ENCODE data around the gene MYO1F. TPM values are rescaled to one million over a fixed set of nuclear protein-coding genes. Genes with fewer than 3 reads are reported as not detected.
A peak's percentile ranks its signal among the peaks of the same experiment; 100 is the strongest.

MYO1F gene
- total and polyA plus RNA-seq, 2 of the 13 experiments (the other 11 are each of a cell fraction or from before 2014, with no cell fraction given) = 0.09 to 0.13 TPM

DNA sequence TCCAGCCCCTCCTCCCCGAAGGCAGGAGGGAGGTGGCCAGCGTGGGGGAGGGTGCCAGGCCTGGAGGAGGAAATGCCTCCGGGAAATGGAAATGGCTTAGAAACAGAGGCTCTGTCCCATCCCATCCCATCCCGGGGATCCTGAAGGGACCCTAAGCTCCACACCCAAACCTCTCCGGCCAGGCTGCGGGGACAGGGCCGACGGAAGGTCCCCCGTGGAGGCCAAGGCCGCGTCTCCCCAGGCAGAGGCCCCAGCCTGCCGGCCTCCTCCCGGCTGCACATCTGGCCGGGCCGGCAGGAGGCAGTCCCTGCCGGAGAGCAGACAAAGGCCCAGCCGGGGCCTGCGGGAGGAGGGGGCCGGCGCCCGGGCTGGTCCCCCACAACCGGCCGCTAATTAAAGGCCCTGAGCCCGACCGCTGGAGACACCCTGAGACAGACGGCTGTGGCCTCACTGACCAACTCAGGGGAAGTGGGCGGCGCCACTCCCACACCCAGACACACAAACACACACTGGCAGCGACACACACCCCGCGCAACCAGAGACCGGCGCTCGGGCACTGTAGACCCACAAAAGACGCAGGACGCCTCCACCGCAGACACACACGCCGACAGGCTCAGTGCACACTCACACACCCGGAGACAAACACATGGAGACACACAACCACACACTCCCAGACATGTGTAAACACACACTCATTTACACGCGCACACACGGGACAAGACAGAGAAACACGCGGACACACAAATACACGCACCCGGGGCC lies 32.2 kb upstream of the MYO1F start (continued):
- TF ChIP-seq, protein P1, sequence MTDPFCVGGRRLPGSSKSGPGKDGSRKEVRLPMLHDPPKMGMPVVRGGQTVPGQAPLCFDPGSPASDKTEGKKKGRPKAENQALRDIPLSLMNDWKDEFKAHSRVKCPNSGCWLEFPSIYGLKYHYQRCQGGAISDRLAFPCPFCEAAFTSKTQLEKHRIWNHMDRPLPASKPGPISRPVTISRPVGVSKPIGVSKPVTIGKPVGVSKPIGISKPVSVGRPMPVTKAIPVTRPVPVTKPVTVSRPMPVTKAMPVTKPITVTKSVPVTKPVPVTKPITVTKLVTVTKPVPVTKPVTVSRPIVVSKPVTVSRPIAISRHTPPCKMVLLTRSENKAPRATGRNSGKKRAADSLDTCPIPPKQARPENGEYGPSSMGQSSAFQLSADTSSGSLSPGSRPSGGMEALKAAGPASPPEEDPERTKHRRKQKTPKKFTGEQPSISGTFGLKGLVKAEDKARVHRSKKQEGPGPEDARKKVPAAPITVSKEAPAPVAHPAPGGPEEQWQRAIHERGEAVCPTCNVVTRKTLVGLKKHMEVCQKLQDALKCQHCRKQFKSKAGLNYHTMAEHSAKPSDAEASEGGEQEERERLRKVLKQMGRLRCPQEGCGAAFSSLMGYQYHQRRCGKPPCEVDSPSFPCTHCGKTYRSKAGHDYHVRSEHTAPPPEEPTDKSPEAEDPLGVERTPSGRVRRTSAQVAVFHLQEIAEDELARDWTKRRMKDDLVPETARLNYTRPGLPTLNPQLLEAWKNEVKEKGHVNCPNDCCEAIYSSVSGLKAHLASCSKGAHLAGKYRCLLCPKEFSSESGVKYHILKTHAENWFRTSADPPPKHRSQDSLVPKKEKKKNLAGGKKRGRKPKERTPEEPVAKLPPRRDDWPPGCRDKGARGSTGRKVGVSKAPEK (CRISPR knock-in tag; IDR thresholded peaks at IDR 0.05; ENCODE audit: borderline replicate concordance) = no peak
- TF ChIP-seq, protein P2, sequence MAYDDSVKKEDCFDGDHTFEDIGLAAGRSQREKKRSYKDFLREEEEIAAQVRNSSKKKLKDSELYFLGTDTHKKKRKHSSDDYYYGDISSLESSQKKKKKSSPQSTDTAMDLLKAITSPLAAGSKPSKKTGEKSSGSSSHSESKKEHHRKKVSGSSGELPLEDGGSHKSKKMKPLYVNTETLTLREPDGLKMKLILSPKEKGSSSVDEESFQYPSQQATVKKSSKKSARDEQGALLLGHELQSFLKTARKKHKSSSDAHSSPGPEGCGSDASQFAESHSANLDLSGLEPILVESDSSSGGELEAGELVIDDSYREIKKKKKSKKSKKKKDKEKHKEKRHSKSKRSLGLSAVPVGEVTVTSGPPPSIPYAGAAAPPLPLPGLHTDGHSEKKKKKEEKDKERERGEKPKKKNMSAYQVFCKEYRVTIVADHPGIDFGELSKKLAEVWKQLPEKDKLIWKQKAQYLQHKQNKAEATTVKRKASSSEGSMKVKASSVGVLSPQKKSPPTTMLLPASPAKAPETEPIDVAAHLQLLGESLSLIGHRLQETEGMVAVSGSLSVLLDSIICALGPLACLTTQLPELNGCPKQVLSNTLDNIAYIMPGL (CRISPR knock-in tag; IDR thresholded peaks at IDR 0.05; ENCODE audit: borderline replicate concordance in 1 of 2, low read depth in 1 of 2) = peak in 1 of 2 experiments; percentile 61; a peak in 2 of 4 replicates
- TF ChIP-seq NR2F6 (IDR thresholded peaks at IDR 0.05) (no peak), NR2F6 (CRISPR knock-in tag; IDR thresholded peaks at IDR 0.05) (0 out of 2 replicates have a peak, but pooled peaks have one; percentile 6), CTCF (CRISPR knock-in tag; IDR thresholded peaks at IDR 0.05) (peak; percentile 51), KMT2A (CRISPR knock-in tag; IDR thresholded peaks at IDR 0.05) (no peak), FOXA1 (IDR thresholded peaks at IDR 0.05) (peak; percentile 21; the same call in 1 of the 2 replicates), FOXA1 (CRISPR knock-in tag; IDR thresholded peaks at IDR 0.05) (no peak), ZNF781 (CRISPR knock-in tag; IDR thresholded peaks at IDR 0.05; ENCODE audit: borderline replicate concordance, not compliant biosample characterization) (no peak), NR2C2 (CRISPR knock-in tag; IDR thresholded peaks at IDR 0.05; ENCODE audit: borderline replicate concordance) (no peak), KMT2B (CRISPR knock-in tag; IDR thresholded peaks at IDR 0.05) (no peak), RCOR2 (CRISPR knock-in tag; IDR thresholded peaks at IDR 0.05) (no peak), HHEX (CRISPR knock-in tag; IDR thresholded peaks at IDR 0.05) (no peak), UBTF (CRISPR knock-in tag; IDR thresholded peaks at IDR 0.05) (peak; percentile 88), ZBTB14 (CRISPR knock-in tag; IDR thresholded peaks at IDR 0.05) (no peak), ZNF782 (CRISPR knock-in tag; IDR thresholded peaks at IDR 0.05; ENCODE audit: borderline replicate concordance) (no peak; the same call in 1 of the 2 replicates)
- TF ChIP-seq, protein P3, sequence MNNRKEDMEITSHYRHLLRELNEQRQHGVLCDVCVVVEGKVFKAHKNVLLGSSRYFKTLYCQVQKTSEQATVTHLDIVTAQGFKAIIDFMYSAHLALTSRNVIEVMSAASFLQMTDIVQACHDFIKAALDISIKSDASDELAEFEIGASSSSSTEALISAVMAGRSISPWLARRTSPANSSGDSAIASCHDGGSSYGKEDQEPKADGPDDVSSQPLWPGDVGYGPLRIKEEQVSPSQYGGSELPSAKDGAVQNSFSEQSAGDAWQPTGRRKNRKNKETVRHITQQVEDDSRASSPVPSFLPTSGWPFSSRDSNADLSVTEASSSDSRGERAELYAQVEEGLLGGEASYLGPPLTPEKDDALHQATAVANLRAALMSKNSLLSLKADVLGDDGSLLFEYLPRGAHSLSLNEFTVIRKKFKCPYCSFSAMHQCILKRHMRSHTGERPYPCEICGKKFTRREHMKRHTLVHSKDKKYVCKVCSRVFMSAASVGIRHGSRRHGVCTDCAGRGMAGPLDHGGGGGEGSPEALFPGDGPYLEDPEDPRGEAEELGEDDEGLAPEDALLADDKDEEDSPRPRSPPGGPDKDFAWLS (CRISPR knock-in tag; IDR thresholded peaks at IDR 0.05; ENCODE audit: borderline replicate concordance) = no peak

Measured in HepG2 (cell line).